BLaER1 (cell line): ENCODE results near the gene C1orf159.

ENCODE experiments used
- H3K27ac ChIP-seq: shearing (Covaris generic); formaldehyde crosslinking; 2 replicates; pipeline ENCODE4 v1.8.1; 2022
- H3K27me3 ChIP-seq: shearing (Covaris generic); formaldehyde crosslinking; 2 replicates; pipeline ENCODE4 v1.8.1; 2022
- H3K36me3 ChIP-seq: shearing (Covaris generic); formaldehyde crosslinking; 2 replicates; pipeline ENCODE4 v1.8.1; 2022
- H3K4me1 ChIP-seq: shearing (Covaris generic); formaldehyde crosslinking; 2 replicates; pipeline ENCODE4 v1.8.1; 2022
- H3K4me2 ChIP-seq: shearing (Covaris generic); formaldehyde crosslinking; 2 replicates; pipeline ENCODE4 v1.8.1; 2022
- H3K4me3 ChIP-seq: shearing (Covaris generic); formaldehyde crosslinking; 2 replicates; pipeline ENCODE4 v1.8.1; 2022
- H3K9ac ChIP-seq: shearing (Covaris generic); formaldehyde crosslinking; 2 replicates; pipeline ENCODE4 v1.8.1; 2022
- H3K9me3 ChIP-seq: shearing (Covaris generic); formaldehyde crosslinking; 2 replicates; pipeline ENCODE4 v1.8.1; 2022
- H4K20me1 ChIP-seq: shearing (Covaris generic); formaldehyde crosslinking; 2 replicates; pipeline ENCODE4 v1.8.1; 2022
- Cebpa-rat ChIP-seq: shearing (Covaris generic); IDR thresholded peaks from 2 replicates; pipeline ENCODE4 v1.8.1; 2022

The C1orf159 gene

GRCh38 chr1:1151306-1151705 is 35.4 kb upstream of the C1orf159 start:
- Histone ChIP-seq H3K4me2 (peak overlapping the region; percentile 66; the same call in 1 of the 2 replicates), H3K27me3 (no peaks in the 10 kb centered on the region), H3K9ac (no peak overlapping the region; the same call in 1 of the 2 replicates), H3K4me3 (no peak overlapping the region), H3K27ac (peak overlapping the region; percentile 63), H4K20me1 (no peaks in the 10 kb centered on the region), H3K4me1 (peaks cover 30% of the 10 kb centered on the region), H3K9me3 (peaks cover 25% of the 10 kb centered on the region), H3K36me3 (no peaks in the 10 kb centered on the region)
- TF ChIP-seq Cebpa-rat = no peak

GRCh38 chr1:1150100-1150499 is 34.2 kb upstream of the C1orf159 start:
- Histone ChIP-seq H4K20me1 (no peaks in the 10 kb centered on the region), H3K4me3 (no peak overlapping the region), H3K9ac (peak overlapping the region; percentile 55), H3K27ac (peak overlapping the region; percentile 63), H3K4me2 (peak overlapping the region; percentile 66), H3K9me3 (peaks cover 14% of the 10 kb centered on the region), H3K27me3 (no peaks in the 10 kb centered on the region), H3K4me1 (peaks cover 42% of the 10 kb centered on the region), H3K36me3 (no peaks in the 10 kb centered on the region)
- no peak for TF ChIP-seq Cebpa-rat

- Histone ChIP-seq H4K20me1 (no peaks in the 10 kb centered on the region), H3K4me3 (no peak overlapping the region), H3K36me3 (no peaks in the 10 kb centered on the region), H3K9ac (no peak overlapping the region), H3K4me2 (peak overlapping the region; percentile 66), H3K9me3 (peaks cover 14% of the 10 kb centered on the region), H3K27me3 (no peaks in the 10 kb centered on the region), H3K27ac (no peak overlapping the region), H3K4me1 (peaks cover 49% of the 10 kb centered on the region)
- no peak for TF ChIP-seq Cebpa-rat
Observed at GRCh38 chr1:1149416-1149815, 33.5 kb upstream of the C1orf159 start.

GRCh38 chr1:1148569-1148968 is 32.7 kb upstream of the C1orf159 start:
- H3K36me3 ChIP-seq = no peaks in the 10 kb centered on the region
- H3K4me3 ChIP-seq = no peak overlapping the region
- H3K9me3 ChIP-seq = peaks cover 12% of the 10 kb centered on the region
- H3K27me3 ChIP-seq = no peaks in the 10 kb centered on the region
- TF ChIP-seq Cebpa-rat = no peak
- H3K9ac ChIP-seq = no peak overlapping the region
- H3K4me1 ChIP-seq = peaks cover 57% of the 10 kb centered on the region
- no peaks in the 10 kb centered on the region for H4K20me1 ChIP-seq
- no peak overlapping the region for H3K4me2 ChIP-seq
- H3K27ac ChIP-seq = no peak overlapping the region

- no peaks in the 10 kb centered on the region for H4K20me1 ChIP-seq
- no peak overlapping the region for H3K4me3 ChIP-seq
- H3K9ac ChIP-seq = no peak overlapping the region
- no peak overlapping the region for H3K4me2 ChIP-seq
- no peaks in the 10 kb centered on the region for H3K36me3 ChIP-seq
- no peak overlapping the region for H3K27ac ChIP-seq
- H3K4me1 ChIP-seq = peaks cover 62% of the 10 kb centered on the region
- no peaks in the 10 kb centered on the region for H3K27me3 ChIP-seq
- peaks cover 7% of the 10 kb centered on the region for H3K9me3 ChIP-seq
- TF ChIP-seq Cebpa-rat = no peak
Observed at GRCh38 chr1:1148061-1148460, 32.2 kb upstream of the C1orf159 start.

GRCh38 chr1:1146596-1146995 is 30.7 kb upstream of the C1orf159 start:
- no peak overlapping the region for H3K4me2 ChIP-seq
- H3K27ac ChIP-seq = peak overlapping the region; percentile 97
- no peak for TF ChIP-seq Cebpa-rat
- H3K36me3 ChIP-seq = no peaks in the 10 kb centered on the region
- peaks cover 5% of the 10 kb centered on the region; the same call in 1 of the 2 replicates for H3K27me3 ChIP-seq
- no peaks in the 10 kb centered on the region for H4K20me1 ChIP-seq
- no peak overlapping the region for H3K9ac ChIP-seq
- no peak overlapping the region for H3K4me3 ChIP-seq
- peaks cover 76% of the 10 kb centered on the region for H3K4me1 ChIP-seq
- no peaks in the 10 kb centered on the region for H3K9me3 ChIP-seq

GRCh38 chr1:1146026-1146425 is 30.1 kb upstream of the C1orf159 start:
- Histone ChIP-seq H3K4me1 (peaks cover 73% of the 10 kb centered on the region), H3K9ac (peak overlapping the region; percentile 83), H3K4me3 (no peak overlapping the region), H3K36me3 (no peaks in the 10 kb centered on the region), H3K9me3 (no peaks in the 10 kb centered on the region), H3K27ac (peak overlapping the region; percentile 97), H3K4me2 (peak overlapping the region; percentile 81), H3K27me3 (peaks cover 5% of the 10 kb centered on the region; the same call in 1 of the 2 replicates), H4K20me1 (no peaks in the 10 kb centered on the region)
- no peak for TF ChIP-seq Cebpa-rat

- H3K36me3 ChIP-seq = no peaks in the 10 kb centered on the region
- H3K27ac ChIP-seq = peak overlapping the region; percentile 97
Observed at GRCh38 chr1:1145547-1145914, 29.6 kb upstream of the C1orf159 start.

GRCh38 chr1:1144843-1145546 is 29.1 kb upstream of the C1orf159 start:
- H3K4me3 ChIP-seq = peak overlapping the region; percentile 29
- peak overlapping the region; percentile 83 for H3K9ac ChIP-seq
- H4K20me1 ChIP-seq = no peaks in the 10 kb centered on the region
- H3K4me2 ChIP-seq = peak overlapping the region; percentile 81
- TF ChIP-seq Cebpa-rat = no peak
- H3K27ac ChIP-seq = peak overlapping the region; percentile 97
- peaks cover 5% of the 10 kb centered on the region; the same call in 1 of the 2 replicates for H3K27me3 ChIP-seq
- H3K4me1 ChIP-seq = peaks cover 67% of the 10 kb centered on the region
- no peaks in the 10 kb centered on the region for H3K36me3 ChIP-seq
- no peaks in the 10 kb centered on the region for H3K9me3 ChIP-seq

More at GRCh38 chr1:1145547-1145914, 29.6 kb upstream of the C1orf159 start:
- TF ChIP-seq Cebpa-rat = no peak
- Histone ChIP-seq H4K20me1 (no peaks in the 10 kb centered on the region), H3K4me3 (no peak overlapping the region), H3K27me3 (peaks cover 5% of the 10 kb centered on the region; the same call in 1 of the 2 replicates), H3K9me3 (no peaks in the 10 kb centered on the region), H3K4me2 (peak overlapping the region; percentile 81), H3K4me1 (peaks cover 71% of the 10 kb centered on the region), H3K9ac (peak overlapping the region; percentile 83)

GRCh38 chr1:1144122-1144842 is 28.4 kb upstream of the C1orf159 start:
- Histone ChIP-seq H4K20me1 (no peaks in the 10 kb centered on the region), H3K27ac (peak overlapping the region; percentile 97), H3K4me2 (peak overlapping the region; percentile 81), H3K9ac (peak overlapping the region; percentile 83), H3K9me3 (no peaks in the 10 kb centered on the region), H3K27me3 (peaks cover 5% of the 10 kb centered on the region; the same call in 1 of the 2 replicates), H3K36me3 (no peaks in the 10 kb centered on the region), H3K4me1 (peaks cover 59% of the 10 kb centered on the region), H3K4me3 (peak overlapping the region; percentile 29)
- TF ChIP-seq Cebpa-rat = peak; percentile 48; the same call in 1 of the 2 replicates
